SK-N-SH (cell line): Measurements from ENCODE around the gene GTPBP4. TPM values are rescaled to one million over a fixed set of nuclear protein-coding genes. Genes with fewer than 3 reads are reported as not detected.

Source experiments
- CTCF ChIA-PET: fragments of 300-600, 350-600 bp; formaldehyde crosslinking; extraction: SDS; loops from one replicate; lab custom pipeline; 2021; lab: Yijun Ruan, JAX
- POLR2A ChIA-PET: fragments of 350-600 bp; sonication (Branson Sonifier 250); formaldehyde crosslinking; extraction: SDS; loops from one replicate; lab custom pipeline; 2020; ENCODE audit warnings: antibody characterized with exemption, inconsistent platforms; lab: Yijun Ruan, JAX
- DNase-seq: peaks from one replicate; pipeline ENCODE4 v3.0.0; 2012
- H2AFZ ChIP-seq: fragments of 200-600 bp; sonication (generic); 2 replicates; pipeline ENCODE4 v1.8.1; 2016; ENCODE audit warnings: antibody characterized with exemption, mild to moderate bottlenecking, low read depth
- H3F3A ChIP-seq: fragments of 200-600 bp; sonication (generic); replicated peaks from 2 replicates; pipeline ENCODE3; 2016; ENCODE audit warnings: antibody characterized with exemption, mild to moderate bottlenecking; ENCODE audit not compliant: insufficient read depth
- H3K27ac ChIP-seq, 2 experiments: fragments of 200-500 bp in 1 of 2; fragments of 200-600 bp in 1 of 2; sonication (Bioruptor generic) in 1 of 2; sonication (generic), shearing (Covaris generic) in 1 of 2; 2 replicates each; pipeline versions ENCODE4 v1.5.1 to v1.6.1; 2014 to 2016; ENCODE audit warnings: low read depth in 2 of 2, inconsistent platforms in 1 of 2, low read length in 1 of 2, mild to moderate bottlenecking in 1 of 2, mixed read lengths in 1 of 2
- H3K27me3 ChIP-seq: fragments of 200-600 bp; sonication (generic), shearing (Covaris generic); 2 replicates; pipeline ENCODE4 v1.6.1; 2016; ENCODE audit warnings: mixed run types; ENCODE audit not compliant: insufficient read depth
- H3K36me3 ChIP-seq, 2 experiments: fragments of 200-500 bp in 1 of 2; fragments of 200-600 bp in 1 of 2; sonication (Bioruptor generic) in 1 of 2; sonication (generic) in 1 of 2; replicated peaks in 1 of 2; 2 replicates each; pipeline versions ENCODE3 to v1.5.1; 2014 to 2016; ENCODE audit warnings: low read length in 1 of 2, mild to moderate bottlenecking in 1 of 2; ENCODE audit not compliant: insufficient read depth in 2 of 2, control insufficient read depth in 1 of 2
- H3K4me1 ChIP-seq, 2 experiments: fragments of 200-500 bp in 1 of 2; fragments of 200-600 bp in 1 of 2; sonication (Bioruptor generic) in 1 of 2; sonication (generic), shearing (Covaris generic) in 1 of 2; 2 replicates each; pipeline versions ENCODE4 v1.5.1 to v1.6.1; 2014 to 2016; ENCODE audit warnings: low read depth in 1 of 2, low read length in 1 of 2, mixed run types in 1 of 2; ENCODE audit not compliant: insufficient read depth in 2 of 2, control insufficient read depth in 1 of 2
- H3K4me2 ChIP-seq: fragments of 200-600 bp; sonication (generic), shearing (Covaris generic); 2 replicates; pipeline ENCODE4 v1.6.1; 2017; ENCODE audit warnings: mixed run types
- H3K4me3 ChIP-seq, 2 experiments: fragments of 200-500 bp in 1 of 2; fragments of 200-600 bp in 1 of 2; sonication (Bioruptor generic) in 1 of 2; sonication (generic), shearing (Covaris generic) in 1 of 2; 2 replicates each; pipeline versions ENCODE4 v1.5.1 to v1.8.1; 2014 to 2016; ENCODE audit warnings: low read depth in 2 of 2, inconsistent platforms in 1 of 2, low read length in 1 of 2, mild to moderate bottlenecking in 1 of 2, mixed read lengths in 1 of 2, moderate library complexity in 1 of 2
- H3K79me2 ChIP-seq: fragments of 200-600 bp; sonication (generic); 2 replicates; pipeline ENCODE4 v1.8.1; 2017; ENCODE audit warnings: mild to moderate bottlenecking; ENCODE audit not compliant: insufficient read depth
- H3K9ac ChIP-seq: fragments of 200-600 bp; sonication (generic); 2 replicates; pipeline ENCODE4 v1.6.1; 2017; ENCODE audit warnings: mixed run types
- H3K9me2 ChIP-seq: fragments of 200-600 bp; sonication (generic); 2 replicates; pipeline ENCODE4 v1.6.1; 2017; ENCODE audit warnings: mixed run types
- H3K9me3 ChIP-seq: fragments of 200-600 bp; sonication (generic); 2 replicates; pipeline ENCODE4 v1.6.1; 2017; ENCODE audit warnings: mixed run types, mild to moderate bottlenecking, moderate library complexity
- H4K20me1 ChIP-seq: fragments of 200-600 bp; sonication (generic); 2 replicates; pipeline ENCODE4 v1.6.1; 2017; ENCODE audit warnings: mild to moderate bottlenecking, mixed run types; ENCODE audit not compliant: insufficient read depth
- CTCF ChIP-seq: fragments of 200-600 bp; sonication (generic); IDR thresholded peaks from 2 replicates; pipeline ENCODE4 v1.6.1; 2017; ENCODE audit warnings: antibody characterized with exemption, mild to moderate bottlenecking, moderate library complexity
- ELF1 ChIP-seq: IDR thresholded peaks from 2 replicates; pipeline ENCODE4 v1.4.0; 2012
- FOXM1 ChIP-seq: IDR thresholded peaks from 2 replicates; pipeline ENCODE4 v1.4.0; 2012; ENCODE audit warnings: low read depth, mild to moderate bottlenecking
- GABPA ChIP-seq: IDR thresholded peaks from 2 replicates; pipeline ENCODE4 v1.4.0; 2012; ENCODE audit warnings: low read depth, mild to moderate bottlenecking
- JUND ChIP-seq: IDR thresholded peaks from 2 replicates; pipeline ENCODE4 v1.4.0; 2012
- MEF2A ChIP-seq: IDR thresholded peaks from 2 replicates; pipeline ENCODE4 v1.4.0; 2012; ENCODE audit warnings: low read depth, borderline replicate concordance
- NFIC ChIP-seq: IDR thresholded peaks from 2 replicates; pipeline ENCODE4 v1.4.0; 2012; ENCODE audit warnings: borderline replicate concordance
- NRF1 ChIP-seq: IDR thresholded peaks from 2 replicates; pipeline ENCODE4 v1.6.1; 2012; ENCODE audit warnings: low read depth, mild to moderate bottlenecking, low read length
- RAD21 ChIP-seq: IDR thresholded peaks from 2 replicates; pipeline ENCODE4 v1.6.1; 2012; ENCODE audit warnings: mild to moderate bottlenecking, low read length
- SIN3A ChIP-seq: IDR thresholded peaks from 2 replicates; pipeline ENCODE4 v1.6.1; 2012; ENCODE audit warnings: low read depth, mild to moderate bottlenecking, low read length, moderate library complexity, borderline replicate concordance
- ZBTB33 ChIP-seq: IDR thresholded peaks from 2 replicates; pipeline ENCODE4 v1.4.0; 2012; ENCODE audit warnings: low read depth, borderline replicate concordance
- WGBS: methylation state at CpG from one replicate; pipeline ENCODE4 v1.1.6; 2017; ENCODE audit warnings: low lambda C conversion rate; 5-methylcytosine and 5-hydroxymethylcytosine counted together
- polyA plus RNA-seq, 3 experiments: library from polyadenylated mRNA; depleted of rRNA; stranded (reverse); fragments of >200 nt; gene quantifications; 2 replicates each; pipeline ENCODE4 v1.2.3, GENCODE V29; 2012
- TF ChIP-seq, protein P1 (sequence below): IDR thresholded peaks from 2 replicates; pipeline ENCODE4 v1.4.0; 2012; ENCODE audit warnings: low read depth, borderline replicate concordance

GTPBP4 gene
- polyA plus RNA-seq, 1 of the 3 experiments (the other 2 are of a cell fraction), result 36.6 TPM

DNA sequence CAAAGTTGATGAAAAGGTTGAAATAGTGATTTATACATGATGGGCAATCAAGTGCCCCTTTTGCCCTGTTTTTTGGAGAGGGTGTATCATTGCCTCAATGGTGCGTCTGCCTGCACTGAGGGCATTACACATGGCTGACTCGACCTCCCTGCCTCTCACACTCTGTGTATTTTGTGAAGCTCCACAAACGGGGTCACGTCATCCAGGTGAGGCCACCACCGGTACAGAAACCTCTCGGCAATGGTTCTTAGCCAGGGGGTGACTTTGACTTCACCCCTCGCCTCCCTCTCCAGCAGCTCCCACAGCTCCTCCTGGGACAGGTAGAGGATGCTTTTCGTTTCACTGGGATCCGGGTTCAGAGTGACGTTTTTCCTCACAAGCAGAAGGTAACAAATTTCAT lies 31.1 kb downstream of the GTPBP4 start:
- peaks cover 30 to 45% of the 10 kb centered on the region in 2 experiments for H3K36me3 ChIP-seq
- TF ChIP-seq MEF2A (no peak), NFIC (no peak), CTCF (no peak), RAD21 (no peak), JUND (no peak), FOXM1 (no peak), ZBTB33 (no peak), GABPA (no peak), NRF1 (no peak), SIN3A (no peak)
- TF ChIP-seq, protein P1, sequence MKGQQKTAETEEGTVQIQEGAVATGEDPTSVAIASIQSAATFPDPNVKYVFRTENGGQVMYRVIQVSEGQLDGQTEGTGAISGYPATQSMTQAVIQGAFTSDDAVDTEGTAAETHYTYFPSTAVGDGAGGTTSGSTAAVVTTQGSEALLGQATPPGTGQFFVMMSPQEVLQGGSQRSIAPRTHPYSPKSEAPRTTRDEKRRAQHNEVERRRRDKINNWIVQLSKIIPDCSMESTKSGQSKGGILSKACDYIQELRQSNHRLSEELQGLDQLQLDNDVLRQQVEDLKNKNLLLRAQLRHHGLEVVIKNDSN, result no peak
- no peak overlapping the region for H3K4me3 ChIP-seq
- no peak overlapping the region for H2AFZ ChIP-seq
- no peaks in the 10 kb centered on the region for H3K27me3 ChIP-seq
- ChIA-PET POLR2A (no interaction called here), CTCF (no interaction called here)
- H3K27ac ChIP-seq, result no peak overlapping the region
- WGBS, result 92% methylated on average over 8 of the region's 10 CpGs
- no peak overlapping the region for H3K4me2 ChIP-seq
- H3K9ac ChIP-seq, result no peak overlapping the region
- DNase-seq, result no peak
- no peaks in the 10 kb centered on the region for H3K9me3 ChIP-seq
- H3K79me2 ChIP-seq, result no peaks in the 10 kb centered on the region
- peaks cover 10% of the 10 kb centered on the region for H3F3A ChIP-seq
- no peaks in the 10 kb centered on the region for H3K9me2 ChIP-seq
- H4K20me1 ChIP-seq, result no peaks in the 10 kb centered on the region
- no peaks in the 10 kb centered on the region for H3K4me1 ChIP-seq

- Histone ChIP-seq H4K20me1 (no peaks in the 10 kb centered on the region), H3K4me1 (no peaks in the 10 kb centered on the region), H3K27me3 (no peaks in the 10 kb centered on the region), H3K9me2 (no peaks in the 10 kb centered on the region), H3K36me3 (peaks cover 23 to 39% of the 10 kb centered on the region in 2 experiments), H3K27ac (no peak overlapping the region), H3F3A (peaks cover 10% of the 10 kb centered on the region), H3K9me3 (no peaks in the 10 kb centered on the region)
- ChIA-PET CTCF (no interaction called here), POLR2A (interaction anchor here (0.6 kb wide), 1 partner anchor 111 kb away, joined by 3 read pairs; no protein-coding TSS in a partner anchor)
- DNase-seq, result no peak
- 99% methylated on average over 8 of the region's 10 CpGs for WGBS
- no peak for TF ChIP-seq ELF1
- TF ChIP-seq, all 33 proteins: peak for 0
- no peak overlapping the region for H3K4me3 ChIP-seq
- H3K4me2 ChIP-seq, result no peak overlapping the region
- H3K9ac ChIP-seq, result no peak overlapping the region
- H2AFZ ChIP-seq, result no peak overlapping the region
- no peaks in the 10 kb centered on the region for H3K79me2 ChIP-seq
These were observed 32.2 kb downstream of the GTPBP4 start for GRCh38 chr10:1020460-1020859.
